ENCODE data around the gene GPC5.
"Not testable (repeated sequence)": the region's sequence is repeated elsewhere in the genome, so short reads cannot be mapped to it uniquely, and the experiment has no call there.

The GPC5 gene

GRCh38 chr13:92894447-92894846 lies 1496.0 kb downstream of the GPC5 start:
- Histone ChIP-seq H3K9ac (ENCODE audit: low read length) (no peak overlapping the region), H3K27me3 (ENCODE audit: low read depth, low read length) (no peaks in the 10 kb centered on the region), H4K20me1 (ENCODE audit: insufficient read depth, low read length) (no peaks in the 10 kb centered on the region), H3K4me2 (ENCODE audit: low read length) (no peak overlapping the region), H3K79me2 (ENCODE audit: low read length) (no peaks in the 10 kb centered on the region), H3K36me3 (replicated peaks; ENCODE audit: low read depth, low read length) (no peaks in the 10 kb centered on the region), H3K4me3 (ENCODE audit: low read length) (no peak overlapping the region), H3K27ac (ENCODE audit: low read length) (no peak overlapping the region), H2AFZ (ENCODE audit: low read depth, low read length) (no peak overlapping the region), H3K4me1 (ENCODE audit: low read length) (no peaks in the 10 kb centered on the region), H3K9me3 (ENCODE audit: insufficient read depth, low read length) (no peaks in the 10 kb centered on the region)
- TF ChIP-seq EZH2phosphoT487 (IDR thresholded peaks at IDR 0.05; ENCODE audit: low read depth) (no peak), CTCF (IDR thresholded peaks at IDR 0.05; ENCODE audit: low read depth, low read length) (no peak)

GRCh38 chr13:92896842-92897241 lies 1498.4 kb downstream of the GPC5 start:
- Histone ChIP-seq H3K27me3 (ENCODE audit: low read depth, low read length) (no peaks in the 10 kb centered on the region), H3K4me3 (ENCODE audit: low read length) (no peak overlapping the region), H4K20me1 (ENCODE audit: insufficient read depth, low read length) (no peaks in the 10 kb centered on the region), H3K36me3 (replicated peaks; ENCODE audit: low read depth, low read length) (no peaks in the 10 kb centered on the region), H3K27ac (ENCODE audit: low read length) (no peak overlapping the region), H3K4me2 (ENCODE audit: low read length) (no peak overlapping the region), H3K4me1 (ENCODE audit: low read length) (no peaks in the 10 kb centered on the region), H3K9me3 (ENCODE audit: insufficient read depth, low read length) (no peaks in the 10 kb centered on the region), H3K9ac (ENCODE audit: low read length) (no peak overlapping the region), H3K79me2 (ENCODE audit: low read length) (no peaks in the 10 kb centered on the region), H2AFZ (ENCODE audit: low read depth, low read length) (no peak overlapping the region)
- no peak for TF ChIP-seq EZH2phosphoT487 (IDR thresholded peaks at IDR 0.05; ENCODE audit: low read depth)
- TF ChIP-seq CTCF (IDR thresholded peaks at IDR 0.05; ENCODE audit: low read depth, low read length): peak; percentile 57

- H3K4me1 ChIP-seq (ENCODE audit: low read length); H3K36me3 ChIP-seq (replicated peaks; ENCODE audit: low read depth, low read length); H3K4me2 ChIP-seq (ENCODE audit: low read length); H3K9me3 ChIP-seq (ENCODE audit: insufficient read depth, low read length); H3K27ac ChIP-seq (ENCODE audit: low read length); H2AFZ ChIP-seq (ENCODE audit: low read depth, low read length); H3K9ac ChIP-seq (ENCODE audit: low read length); H3K79me2 ChIP-seq (ENCODE audit: low read length); H4K20me1 ChIP-seq (ENCODE audit: insufficient read depth, low read length); H3K27me3 ChIP-seq (ENCODE audit: low read depth, low read length); H3K4me3 ChIP-seq (ENCODE audit: low read length): not testable (repeated sequence)
These were observed 1500.5 kb downstream of the GPC5 start for GRCh38 chr13:92898946-92899345.

GRCh38 chr13:92900446-92900845 lies 1502.0 kb downstream of the GPC5 start:
- no peaks in the 10 kb centered on the region for H3K36me3 ChIP-seq (replicated peaks; ENCODE audit: low read depth, low read length)
- H3K4me1 ChIP-seq (ENCODE audit: low read length): no peaks in the 10 kb centered on the region
- no peaks in the 10 kb centered on the region for H4K20me1 ChIP-seq (ENCODE audit: insufficient read depth, low read length)
- H3K27me3 ChIP-seq (ENCODE audit: low read depth, low read length): no peaks in the 10 kb centered on the region
- H3K4me3 ChIP-seq (ENCODE audit: low read length): no peak overlapping the region
- TF ChIP-seq CTCF (IDR thresholded peaks at IDR 0.05; ENCODE audit: low read depth, low read length): no peak
- H3K4me2 ChIP-seq (ENCODE audit: low read length): no peak overlapping the region
- H3K27ac ChIP-seq (ENCODE audit: low read length): no peak overlapping the region
- H3K9me3 ChIP-seq (ENCODE audit: insufficient read depth, low read length): peaks cover 2% of the 10 kb centered on the region; the same call in 1 of the 2 replicates
- no peak overlapping the region for H2AFZ ChIP-seq (ENCODE audit: low read depth, low read length)
- no peak overlapping the region for H3K9ac ChIP-seq (ENCODE audit: low read length)
- H3K79me2 ChIP-seq (ENCODE audit: low read length): no peaks in the 10 kb centered on the region

GRCh38 chr13:92901739-92902138 lies 1503.3 kb downstream of the GPC5 start:
- Histone ChIP-seq H3K4me2 (ENCODE audit: low read length) (no peak overlapping the region), H3K36me3 (replicated peaks; ENCODE audit: low read depth, low read length) (no peaks in the 10 kb centered on the region), H3K27me3 (ENCODE audit: low read depth, low read length) (no peaks in the 10 kb centered on the region), H3K4me3 (ENCODE audit: low read length) (no peak overlapping the region), H3K4me1 (ENCODE audit: low read length) (no peaks in the 10 kb centered on the region), H2AFZ (ENCODE audit: low read depth, low read length) (no peak overlapping the region), H4K20me1 (ENCODE audit: insufficient read depth, low read length) (no peaks in the 10 kb centered on the region), H3K79me2 (ENCODE audit: low read length) (no peaks in the 10 kb centered on the region), H3K9me3 (ENCODE audit: insufficient read depth, low read length) (peaks cover 7% of the 10 kb centered on the region; the same call in 1 of the 2 replicates), H3K9ac (ENCODE audit: low read length) (no peak overlapping the region), H3K27ac (ENCODE audit: low read length) (no peak overlapping the region)
- TF ChIP-seq CTCF (IDR thresholded peaks at IDR 0.05; ENCODE audit: low read depth, low read length) (no peak), EZH2phosphoT487 (IDR thresholded peaks at IDR 0.05; ENCODE audit: low read depth) (no peak)

Measured in OCI-LY3 (cell line).